Measurements from ENCODE around the gene CCL28. TPM values are rescaled to one million over a fixed set of nuclear protein-coding genes. Genes with fewer than 3 reads are reported as not detected.

CCL28 gene
- total and polyA plus RNA-seq, 2 donors (not counting 3 experiments of a cell fraction or from before 2014, with no cell fraction given) = 1.2 to 1.8 TPM

DNA sequence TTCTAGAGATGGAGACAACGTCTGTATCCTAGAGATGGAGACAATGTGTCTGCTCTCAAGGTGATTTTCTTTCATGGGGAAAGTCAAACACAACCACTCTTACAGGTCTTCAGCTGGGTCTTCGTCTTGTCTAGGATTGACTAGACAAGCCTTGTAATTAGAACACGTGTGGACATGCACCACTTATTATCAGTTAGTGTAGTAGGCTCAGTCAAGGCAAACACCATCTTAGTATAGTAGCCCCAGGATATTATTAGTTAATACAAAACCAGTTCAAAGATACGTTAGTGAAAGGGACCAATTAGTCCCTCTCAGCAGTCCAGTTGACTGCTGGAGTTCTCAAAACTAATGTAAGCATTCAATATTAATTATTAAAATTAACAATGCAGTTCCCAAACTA is 15.1 kb upstream of the CCL28 start:
- FAIRE-seq = no peak
- no peaks in the 10 kb centered on the region for H3K9me3 ChIP-seq (replicated peaks; ENCODE audit: control insufficient read depth, insufficient read depth, low read length)
- dilution Hi-C loops (cut with MboI; ENCODE audit: extremely low pct_ligation_motif_present, low sequenced_read_pairs) = no loop called here
- H3K36me3 ChIP-seq (ENCODE audit: control insufficient read depth in 2 of 2, extremely low read depth in 1 of 2, insufficient read depth in 2 of 2, low read length in 2 of 2) = no peaks in the 10 kb centered on the region
- ChIA-PET POLR2A (no interaction called here), CTCF (interaction anchor here (1.1 kb wide), 1 partner anchor 37 kb away, joined by 3 read pairs; no protein-coding TSS in a partner anchor)
- TF ChIP-seq EZH2 (IDR thresholded peaks at IDR 0.05; ENCODE audit: borderline replicate concordance, low read depth, low read length, severe bottlenecking) (no peak), FOS (IDR thresholded peaks at IDR 0.05; ENCODE audit: borderline replicate concordance, insufficient read depth, low read length) (no peak), POLR2A (IDR thresholded peaks at IDR 0.05; ENCODE audit: low read depth, low read length) (no peak), JUN (IDR thresholded peaks at IDR 0.05; ENCODE audit: borderline replicate concordance, insufficient read depth, insufficient read length, low read depth) (no peak)
- TF ChIP-seq, protein P1, sequence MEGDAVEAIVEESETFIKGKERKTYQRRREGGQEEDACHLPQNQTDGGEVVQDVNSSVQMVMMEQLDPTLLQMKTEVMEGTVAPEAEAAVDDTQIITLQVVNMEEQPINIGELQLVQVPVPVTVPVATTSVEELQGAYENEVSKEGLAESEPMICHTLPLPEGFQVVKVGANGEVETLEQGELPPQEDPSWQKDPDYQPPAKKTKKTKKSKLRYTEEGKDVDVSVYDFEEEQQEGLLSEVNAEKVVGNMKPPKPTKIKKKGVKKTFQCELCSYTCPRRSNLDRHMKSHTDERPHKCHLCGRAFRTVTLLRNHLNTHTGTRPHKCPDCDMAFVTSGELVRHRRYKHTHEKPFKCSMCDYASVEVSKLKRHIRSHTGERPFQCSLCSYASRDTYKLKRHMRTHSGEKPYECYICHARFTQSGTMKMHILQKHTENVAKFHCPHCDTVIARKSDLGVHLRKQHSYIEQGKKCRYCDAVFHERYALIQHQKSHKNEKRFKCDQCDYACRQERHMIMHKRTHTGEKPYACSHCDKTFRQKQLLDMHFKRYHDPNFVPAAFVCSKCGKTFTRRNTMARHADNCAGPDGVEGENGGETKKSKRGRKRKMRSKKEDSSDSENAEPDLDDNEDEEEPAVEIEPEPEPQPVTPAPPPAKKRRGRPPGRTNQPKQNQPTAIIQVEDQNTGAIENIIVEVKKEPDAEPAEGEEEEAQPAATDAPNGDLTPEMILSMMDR (IDR thresholded peaks at IDR 0.05; ENCODE audit: extremely low read depth in 1 of 2, insufficient read depth in 1 of 2, low read depth in 1 of 2, low read length in 2 of 2) = no peak
- TF ChIP-seq, protein P2, sequence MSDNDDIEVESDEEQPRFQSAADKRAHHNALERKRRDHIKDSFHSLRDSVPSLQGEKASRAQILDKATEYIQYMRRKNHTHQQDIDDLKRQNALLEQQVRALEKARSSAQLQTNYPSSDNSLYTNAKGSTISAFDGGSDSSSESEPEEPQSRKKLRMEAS (IDR thresholded peaks at IDR 0.05; ENCODE audit: insufficient read depth, insufficient read length) = no peak
- DNase-seq (ENCODE audit: low read depth, low spot score) = no peak
- no peaks in the 10 kb centered on the region for H3K4me1 ChIP-seq (ENCODE audit: control insufficient read depth, extremely low read depth, insufficient read depth, low read length)
- intact Hi-C loops (cut with micrococcal nuclease) = no loop called here
- H4K20me1 ChIP-seq (replicated peaks; ENCODE audit: control insufficient read depth, extremely low read depth, insufficient read depth, low read length) = no peaks in the 10 kb centered on the region
- BruUV-seq (replicated peaks) = no TSS peak
- no peaks in the 10 kb centered on the region for H3K9me1 ChIP-seq (replicated peaks; ENCODE audit: control insufficient read depth, extremely low read depth, insufficient read depth, low read length)
- no peak overlapping the region for H3K27ac ChIP-seq (ENCODE audit: insufficient read depth, low read depth, low read length)
- H2AFZ ChIP-seq (ENCODE audit: low read depth, low read length) = no peak overlapping the region
- no peaks in the 10 kb centered on the region for H3K79me2 ChIP-seq (ENCODE audit: control insufficient read depth, insufficient read depth, low read length)
- no peak overlapping the region for H3K9ac ChIP-seq (replicated peaks; ENCODE audit: extremely low read depth, insufficient read depth, low read length)
- H3K4me3 ChIP-seq (replicated peaks in 1 of 3; ENCODE audit: insufficient read depth in 1 of 3, low read depth in 1 of 3, low read length in 3 of 3) = no peak overlapping the region
- no peak overlapping the region for H3K4me2 ChIP-seq (ENCODE audit: insufficient read depth, low read length)
- H3K27me3 ChIP-seq (ENCODE audit: control insufficient read depth in 2 of 2, insufficient read depth in 2 of 2, low read length in 2 of 2) = peaks cover 0 to 1% of the 10 kb centered on the region in 2 experiments

Measured in endothelial cell of umbilical vein (primary cell).